ENCODE measurements around the gene NAA50. TPM values are rescaled to one million over a fixed set of nuclear protein-coding genes. Genes with fewer than 3 reads are reported as not detected.

NAA50 gene
- total RNA-seq, 1 donor from 2014 or later, result 83.1 TPM

- H3K27me3 Mint-ChIP-seq (ENCODE audit: unreplicated experiment), result no peaks in the 10 kb centered on the region
- H3K36me3 Mint-ChIP-seq (ENCODE audit: unreplicated experiment), result no peaks in the 10 kb centered on the region
- TF ChIP-seq CTCF (IDR thresholded peaks at IDR 0.05), result no peak
- H3K27ac Mint-ChIP-seq (ENCODE audit: unreplicated experiment), result peak overlapping the region; percentile 0
- H3K9me3 Mint-ChIP-seq (ENCODE audit: unreplicated experiment), result no peaks in the 10 kb centered on the region
- peak overlapping the region; percentile 99 for H3K4me3 Mint-ChIP-seq (ENCODE audit: unreplicated experiment)
- no peak for DNase-seq (ENCODE audit: extremely low spot score, unreplicated experiment)
- peaks cover 33% of the 10 kb centered on the region for H3K4me1 Mint-ChIP-seq (ENCODE audit: unreplicated experiment)
Observed at GRCh38 chr3:113743006-113743630, 2.9 kb downstream of the NAA50 start.

GRCh38 chr3:113741620-113742019 is 4.4 kb downstream of the NAA50 start:
- TF ChIP-seq CTCF (IDR thresholded peaks at IDR 0.05), result no peak
- DNase-seq (ENCODE audit: extremely low spot score, unreplicated experiment), result no peak
- Mint-ChIP-seq H3K27me3 (ENCODE audit: unreplicated experiment) (no peaks in the 10 kb centered on the region), H3K4me3 (ENCODE audit: unreplicated experiment) (no peak overlapping the region), H3K27ac (ENCODE audit: unreplicated experiment) (no peak overlapping the region), H3K4me1 (ENCODE audit: unreplicated experiment) (peaks cover 34% of the 10 kb centered on the region), H3K36me3 (ENCODE audit: unreplicated experiment) (no peaks in the 10 kb centered on the region), H3K9me3 (ENCODE audit: unreplicated experiment) (no peaks in the 10 kb centered on the region)

- no peaks in the 10 kb centered on the region for H3K9me3 Mint-ChIP-seq (ENCODE audit: unreplicated experiment)
- H3K4me3 Mint-ChIP-seq (ENCODE audit: unreplicated experiment), result no peak overlapping the region
- H3K27ac Mint-ChIP-seq (ENCODE audit: unreplicated experiment), result no peak overlapping the region
- H3K36me3 Mint-ChIP-seq (ENCODE audit: unreplicated experiment), result no peaks in the 10 kb centered on the region
- TF ChIP-seq CTCF (IDR thresholded peaks at IDR 0.05), result no peak
- peaks cover 35% of the 10 kb centered on the region for H3K4me1 Mint-ChIP-seq (ENCODE audit: unreplicated experiment)
- no peak for DNase-seq (ENCODE audit: extremely low spot score, unreplicated experiment)
- no peaks in the 10 kb centered on the region for H3K27me3 Mint-ChIP-seq (ENCODE audit: unreplicated experiment)
Observed at GRCh38 chr3:113741086-113741485, 5.0 kb downstream of the NAA50 start.

GRCh38 chr3:113736548-113737089 is 9.4 kb downstream of the NAA50 start:
- Mint-ChIP-seq H3K9me3 (ENCODE audit: unreplicated experiment) (no peaks in the 10 kb centered on the region), H3K27me3 (ENCODE audit: unreplicated experiment) (no peaks in the 10 kb centered on the region), H3K4me3 (ENCODE audit: unreplicated experiment) (no peak overlapping the region), H3K4me1 (ENCODE audit: unreplicated experiment) (peaks cover 12% of the 10 kb centered on the region), H3K36me3 (ENCODE audit: unreplicated experiment) (peaks cover 3% of the 10 kb centered on the region), H3K27ac (ENCODE audit: unreplicated experiment) (peak overlapping the region; percentile 69)
- no peak for DNase-seq (ENCODE audit: extremely low spot score, unreplicated experiment)
- peak; percentile 76 for TF ChIP-seq CTCF (IDR thresholded peaks at IDR 0.05)

- TF ChIP-seq CTCF (IDR thresholded peaks at IDR 0.05), result no peak
- Mint-ChIP-seq H3K4me3 (ENCODE audit: unreplicated experiment) (no peak overlapping the region), H3K4me1 (ENCODE audit: unreplicated experiment) (peaks cover 5% of the 10 kb centered on the region), H3K27me3 (ENCODE audit: unreplicated experiment) (no peaks in the 10 kb centered on the region), H3K36me3 (ENCODE audit: unreplicated experiment) (peaks cover 3% of the 10 kb centered on the region), H3K9me3 (ENCODE audit: unreplicated experiment) (no peaks in the 10 kb centered on the region), H3K27ac (ENCODE audit: unreplicated experiment) (no peak overlapping the region)
- no peak for DNase-seq (ENCODE audit: extremely low spot score, unreplicated experiment)
Observed at GRCh38 chr3:113731694-113732093, 14.4 kb downstream of the NAA50 start.
